H9 (cell line): ENCODE measurements around the gene DLK1. TPM values are rescaled to one million over a fixed set of nuclear protein-coding genes. Genes with fewer than 3 reads are reported as not detected.

Experiments used
- DNase-seq: peaks from one replicate; pipeline ENCODE4 v3.0.0-alpha.2; 2017
- H2AFZ ChIP-seq: one replicate; pipeline ENCODE4 v1.6.1; 2013; ENCODE audit warnings: mild to moderate bottlenecking, low read length, control low read depth, moderate library complexity
- H2AK5ac ChIP-seq: 2 replicates; pipeline ENCODE4 v1.6.1; 2013; ENCODE audit warnings: low read length, control low read depth, mixed read lengths; ENCODE audit not compliant: insufficient read length
- H2BK120ac ChIP-seq: one replicate; pipeline ENCODE4 v1.6.1; 2013; ENCODE audit warnings: low read depth, mild to moderate bottlenecking, low read length, control low read depth, inconsistent platforms; ENCODE audit not compliant: poor library complexity, severe bottlenecking
- H2BK12ac ChIP-seq: 2 replicates; pipeline ENCODE4 v1.6.1; 2013; ENCODE audit warnings: low read length, control low read depth, mixed read lengths, low read depth; ENCODE audit not compliant: insufficient read length
- H2BK15ac ChIP-seq: 2 replicates; pipeline ENCODE4 v1.6.1; 2013; ENCODE audit warnings: low read depth, low read length, control low read depth
- H2BK20ac ChIP-seq: one replicate; pipeline ENCODE4 v1.6.1; 2013; ENCODE audit warnings: low read depth, mild to moderate bottlenecking, low read length, control low read depth, inconsistent platforms; ENCODE audit not compliant: poor library complexity, severe bottlenecking
- H2BK5ac ChIP-seq: 2 replicates; pipeline ENCODE4 v1.6.1; 2013; ENCODE audit warnings: low read length, control low read depth, mixed read lengths; ENCODE audit not compliant: insufficient read length
- H3K14ac ChIP-seq: 2 replicates; pipeline ENCODE4 v1.6.1; 2013; ENCODE audit warnings: low read length, control low read depth; ENCODE audit not compliant: insufficient read depth
- H3K18ac ChIP-seq: 2 replicates; pipeline ENCODE4 v1.6.1; 2013; ENCODE audit warnings: low read depth, mild to moderate bottlenecking, mixed read lengths, low read length, control low read depth; ENCODE audit not compliant: insufficient read length
- H3K23ac ChIP-seq: 2 replicates; pipeline ENCODE4 v1.6.1; 2013; ENCODE audit warnings: low read length, control low read depth, mixed read lengths, low read depth; ENCODE audit not compliant: insufficient read length
- H3K23me2 ChIP-seq: 2 replicates; pipeline ENCODE4 v1.6.1; 2013; ENCODE audit warnings: low read depth, mild to moderate bottlenecking, mixed read lengths, low read length, control low read depth; ENCODE audit not compliant: insufficient read length, poor library complexity, severe bottlenecking
- H3K27ac ChIP-seq: 2 replicates; pipeline ENCODE4 v1.5.1; 2013; ENCODE audit warnings: low read length, control low read depth, mixed read lengths, low read depth; ENCODE audit not compliant: insufficient read length
- H3K27me3 ChIP-seq: 2 replicates; pipeline ENCODE4 v1.6.1; 2013; ENCODE audit warnings: low read length, control low read depth, inconsistent platforms; ENCODE audit not compliant: insufficient read depth
- H3K4ac ChIP-seq: 2 replicates; pipeline ENCODE4 v1.6.1; 2013; ENCODE audit warnings: low read depth, mild to moderate bottlenecking, control low read depth, inconsistent platforms, low read length, moderate library complexity
- H3K4me1 ChIP-seq: 2 replicates; pipeline ENCODE4 v1.6.1; 2013; ENCODE audit warnings: low read length, control low read depth, inconsistent platforms; ENCODE audit not compliant: insufficient read depth
- H3K4me2 ChIP-seq: 2 replicates; pipeline ENCODE4 v1.6.1; 2013; ENCODE audit warnings: low read length, control low read depth, mixed read lengths; ENCODE audit not compliant: insufficient read length, insufficient read depth
- H3K56ac ChIP-seq: 2 replicates; pipeline ENCODE4 v1.6.1; 2013; ENCODE audit warnings: low read depth, mild to moderate bottlenecking, mixed read lengths, low read length, control low read depth; ENCODE audit not compliant: insufficient read length
- H3K79me1 ChIP-seq: 2 replicates; pipeline ENCODE4 v1.6.1; 2013; ENCODE audit warnings: low read depth, mild to moderate bottlenecking, moderate library complexity, low read length, control low read depth, inconsistent platforms; ENCODE audit not compliant: insufficient read depth, poor library complexity, severe bottlenecking
- H3K79me2 ChIP-seq: 2 replicates; pipeline ENCODE4 v1.6.1; 2013; ENCODE audit warnings: low read length, control low read depth, inconsistent platforms; ENCODE audit not compliant: insufficient read depth
- H3K9ac ChIP-seq: 2 replicates; pipeline ENCODE4 v1.6.1; 2013; ENCODE audit warnings: low read length, control low read depth, mixed read lengths; ENCODE audit not compliant: insufficient read length; ENCODE audit errors: extremely low read depth
- H3K9me3 ChIP-seq: one replicate; pipeline ENCODE4 v1.6.1; 2013; ENCODE audit warnings: low read depth, low read length, inconsistent platforms; ENCODE audit not compliant: control insufficient read depth
- H3T11ph ChIP-seq: one replicate; pipeline ENCODE4 v1.6.1; 2013; ENCODE audit warnings: mild to moderate bottlenecking, low read length, control low read depth, inconsistent platforms
- H4K20me1 ChIP-seq: one replicate; pipeline ENCODE4 v1.6.1; 2013; ENCODE audit not compliant: control insufficient read depth, insufficient read length, insufficient read depth
- H4K5ac ChIP-seq: 2 replicates; pipeline ENCODE4 v1.6.1; 2013; ENCODE audit warnings: low read depth, mild to moderate bottlenecking, mixed read lengths, low read length, control low read depth; ENCODE audit not compliant: insufficient read length
- H4K8ac ChIP-seq: replicated peaks from 2 replicates; pipeline ENCODE4 v1.6.1; 2013; ENCODE audit warnings: low read length, control low read depth, mixed read lengths, low read depth; ENCODE audit not compliant: insufficient read length
- H4K91ac ChIP-seq: 2 replicates; pipeline ENCODE4 v1.6.1; 2013; ENCODE audit warnings: low read depth, mild to moderate bottlenecking, moderate library complexity, mixed read lengths, low read length, control low read depth; ENCODE audit not compliant: insufficient read length
- H3K27ac Mint-ChIP-seq, 3 experiments: 2 replicates in 2 of 3; 3 replicates in 1 of 3; pipeline ENCODE4 v1.8.0; 2020 to 2021; ENCODE audit warnings: mixed read lengths in 3 of 3, mild to moderate bottlenecking in 1 of 3, moderate library complexity in 1 of 3
- H3K27me3 Mint-ChIP-seq: 2 replicates; pipeline ENCODE4 v1.8.0; 2021; ENCODE audit warnings: low read depth, mild to moderate bottlenecking, moderate library complexity, mixed read lengths
- H3K36me3 Mint-ChIP-seq, 3 experiments: 2 replicates in 2 of 3; 3 replicates in 1 of 3; pipeline ENCODE4 v1.8.0; 2020 to 2021; ENCODE audit warnings: low read depth in 3 of 3, mixed read lengths in 3 of 3; ENCODE audit not compliant: insufficient read depth in 1 of 3
- H3K4me1 Mint-ChIP-seq, 2 experiments: 2 replicates each; pipeline ENCODE4 v1.8.0; 2020; ENCODE audit warnings: mixed read lengths in 2 of 2
- H3K4me3 Mint-ChIP-seq, 2 experiments: 2 replicates in 1 of 2; 3 replicates in 1 of 2; pipeline ENCODE4 v1.8.0; 2020 to 2021; ENCODE audit warnings: mild to moderate bottlenecking in 2 of 2, mixed read lengths in 2 of 2, moderate library complexity in 1 of 2
- H3K9me3 Mint-ChIP-seq, 2 experiments: 2 replicates in 1 of 2; 3 replicates in 1 of 2; pipeline ENCODE4 v1.8.0; 2020; ENCODE audit warnings: mild to moderate bottlenecking in 2 of 2, mixed read lengths in 2 of 2, moderate library complexity in 1 of 2
- WGBS: extraction: QIAGEN DNeasy Blood & Tissue Kit; methylation state at CpG from one replicate; pipeline ENCODE4 v1.1.7; 2013; ENCODE audit warnings: missing lambda C conversion rate, low lambda C conversion rate, mixed read lengths; ENCODE audit not compliant: insufficient read length; ENCODE audit errors: extremely low coverage; 5-methylcytosine and 5-hydroxymethylcytosine counted together
- long read RNA-seq: library from polyadenylated mRNA; unstranded; transcript quantifications from one replicate; pipeline ENCODE4 v2.0.0, GENCODE V29; 2020
- total RNA-seq: library from RNA; stranded (reverse); gene quantifications from 2 replicates; pipeline ENCODE4 v1.2.1, GENCODE V29; 2021
- TF ChIP-seq, protein P1 (sequence below): fragments of 200-600 bp; sonication (generic); conservative IDR thresholded peaks from 3 replicates; pipeline ENCODE4 v1.8.0; 2021; ENCODE audit warnings: antibody characterized with exemption, mild to moderate bottlenecking

The DLK1 gene
- 2.8 and 3.2 TPM in 2 replicates for total RNA-seq
- long read RNA-seq, full-length matches to known transcripts = 32 of 35 reads
- long read RNA-seq, partial matches to known transcripts = 2 of 35 reads
- long read RNA-seq, other reads (novel, unspliced or antisense) = 1 of 35 reads

DNA sequence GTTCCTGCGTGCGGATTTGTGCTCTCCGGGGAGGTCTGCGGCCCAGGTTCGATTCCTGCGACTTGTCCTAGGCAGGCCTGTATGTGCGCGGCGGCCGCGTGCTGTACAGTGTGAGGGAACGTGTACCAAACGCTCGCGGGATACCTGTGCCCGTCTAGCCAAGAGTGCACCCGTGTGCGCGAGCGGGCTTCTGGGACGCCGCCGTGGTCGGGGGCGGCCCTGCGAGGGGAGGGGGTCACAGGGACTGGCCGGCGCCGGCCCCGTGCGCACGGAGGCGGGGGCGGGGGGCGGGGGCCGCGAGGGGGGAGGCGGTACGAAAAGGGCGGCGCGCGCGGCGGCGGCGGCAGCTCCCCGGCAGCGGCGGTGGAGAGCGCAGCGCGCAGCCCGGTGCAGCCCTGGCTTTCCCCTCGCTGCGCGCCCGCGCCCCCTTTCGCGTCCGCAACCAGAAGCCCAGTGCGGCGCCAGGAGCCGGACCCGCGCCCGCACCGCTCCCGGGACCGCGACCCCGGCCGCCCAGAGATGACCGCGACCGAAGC, at the start of gene DLK1:
DLK1 (plus strand) TSS at position 343 of the 536 bp plus-strand sequence; CDS start at position 520, 177 bp downstream.
- Histone ChIP-seq H3K27me3 (peaks cover 24% of the 10 kb centered on the region; the same call in 1 of the 2 replicates), H3K23ac (no peak within 1 kb of the TSS), H2BK15ac (no peak within 1 kb of the TSS), H3K79me2 (no peaks in the 10 kb centered on the region), H3K18ac (no peak within 1 kb of the TSS), H3K9me3 (no peaks in the 10 kb centered on the region), H3K4me2 (peak within 1 kb of the TSS; percentile 44), H2BK20ac (no peak within 1 kb of the TSS), H4K5ac (no peak within 1 kb of the TSS), H4K91ac (no peak within 1 kb of the TSS), H2BK5ac (no peak within 1 kb of the TSS), H3K9ac (no peak within 1 kb of the TSS), H2AFZ (no peak within 1 kb of the TSS), H2BK120ac (no peak within 1 kb of the TSS), H3K14ac (peak within 1 kb of the TSS; percentile 60; the same call in 1 of the 2 replicates), H3T11ph (no peak within 1 kb of the TSS), H4K20me1 (no peaks in the 10 kb centered on the region), H3K79me1 (no peaks in the 10 kb centered on the region), H3K4me1 (no peaks in the 10 kb centered on the region), H2AK5ac (no peak within 1 kb of the TSS), H3K23me2 (peaks cover 8% of the 10 kb centered on the region), H4K8ac (no peak within 1 kb of the TSS), H2BK12ac (no peak within 1 kb of the TSS), H3K4ac (no peak within 1 kb of the TSS), H3K27ac (no peak within 1 kb of the TSS), H3K56ac (no peak within 1 kb of the TSS)
- WGBS = no CpG with 5 or more reads among the region's 77 CpGs
- TF ChIP-seq, protein P1, sequence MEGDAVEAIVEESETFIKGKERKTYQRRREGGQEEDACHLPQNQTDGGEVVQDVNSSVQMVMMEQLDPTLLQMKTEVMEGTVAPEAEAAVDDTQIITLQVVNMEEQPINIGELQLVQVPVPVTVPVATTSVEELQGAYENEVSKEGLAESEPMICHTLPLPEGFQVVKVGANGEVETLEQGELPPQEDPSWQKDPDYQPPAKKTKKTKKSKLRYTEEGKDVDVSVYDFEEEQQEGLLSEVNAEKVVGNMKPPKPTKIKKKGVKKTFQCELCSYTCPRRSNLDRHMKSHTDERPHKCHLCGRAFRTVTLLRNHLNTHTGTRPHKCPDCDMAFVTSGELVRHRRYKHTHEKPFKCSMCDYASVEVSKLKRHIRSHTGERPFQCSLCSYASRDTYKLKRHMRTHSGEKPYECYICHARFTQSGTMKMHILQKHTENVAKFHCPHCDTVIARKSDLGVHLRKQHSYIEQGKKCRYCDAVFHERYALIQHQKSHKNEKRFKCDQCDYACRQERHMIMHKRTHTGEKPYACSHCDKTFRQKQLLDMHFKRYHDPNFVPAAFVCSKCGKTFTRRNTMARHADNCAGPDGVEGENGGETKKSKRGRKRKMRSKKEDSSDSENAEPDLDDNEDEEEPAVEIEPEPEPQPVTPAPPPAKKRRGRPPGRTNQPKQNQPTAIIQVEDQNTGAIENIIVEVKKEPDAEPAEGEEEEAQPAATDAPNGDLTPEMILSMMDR = no peak
- Mint-ChIP-seq H3K4me3 (peak within 1 kb of the TSS; percentile 58 to 82), H3K9me3 (peaks cover 5 to 8% of the 10 kb centered on the region in 2 experiments), H3K27me3 (peaks cover 81% of the 10 kb centered on the region), H3K4me1 (peaks cover 9 to 60% of the 10 kb centered on the region in 2 experiments), H3K27ac (no peak within 1 kb of the TSS), H3K36me3 (peaks cover 0 to 4% (median 0%) of the 10 kb centered on the region in 3 experiments; a peak in 3 of 7 replicates)
- DNase-seq = no peak
